ENCODE results near the gene USP6NL.

Gene USP6NL

GRCh38 chr10:11462071-11462470 is 149.4 kb downstream of the USP6NL start:
- TF ChIP-seq TAF1 (IDR thresholded peaks at IDR 0.05; ENCODE audit: borderline replicate concordance, insufficient read depth, low read length) (no peak), SIN3A (IDR thresholded peaks at IDR 0.05; ENCODE audit: borderline replicate concordance, insufficient read depth, low read length) (no peak), POLR2AphosphoS5 (IDR thresholded peaks at IDR 0.05; ENCODE audit: low read depth, low read length) (no peak), REST (IDR thresholded peaks at IDR 0.05; ENCODE audit: insufficient read depth in 1 of 2, low read depth in 2 of 2, low read length in 2 of 2) (no peak), FOXP2 (optimal IDR thresholded peaks at IDR 0.05; ENCODE audit: borderline replicate concordance, extremely low read depth, extremely low read length, insufficient read depth) (no peak)

- TF ChIP-seq REST (IDR thresholded peaks at IDR 0.05; ENCODE audit: insufficient read depth in 1 of 2, low read depth in 2 of 2, low read length in 2 of 2): no peak
- TF ChIP-seq FOXP2 (optimal IDR thresholded peaks at IDR 0.05; ENCODE audit: borderline replicate concordance, extremely low read depth, extremely low read length, insufficient read depth): no peak
- TF ChIP-seq SIN3A (IDR thresholded peaks at IDR 0.05; ENCODE audit: borderline replicate concordance, insufficient read depth, low read length): no peak
- TF ChIP-seq POLR2AphosphoS5 (IDR thresholded peaks at IDR 0.05; ENCODE audit: low read depth, low read length): no peak
- TF ChIP-seq TAF1 (IDR thresholded peaks at IDR 0.05; ENCODE audit: borderline replicate concordance, insufficient read depth, low read length): no peak
Observed at GRCh38 chr10:11457336-11457735, 154.1 kb downstream of the USP6NL start.

- TF ChIP-seq FOXP2 (optimal IDR thresholded peaks at IDR 0.05; ENCODE audit: borderline replicate concordance, extremely low read depth, extremely low read length, insufficient read depth): no peak
- no peak for TF ChIP-seq REST (IDR thresholded peaks at IDR 0.05; ENCODE audit: insufficient read depth in 1 of 2, low read depth in 2 of 2, low read length in 2 of 2)
- no peak for TF ChIP-seq POLR2AphosphoS5 (IDR thresholded peaks at IDR 0.05; ENCODE audit: low read depth, low read length)
- no peak for TF ChIP-seq TAF1 (IDR thresholded peaks at IDR 0.05; ENCODE audit: borderline replicate concordance, insufficient read depth, low read length)
- TF ChIP-seq SIN3A (IDR thresholded peaks at IDR 0.05; ENCODE audit: borderline replicate concordance, insufficient read depth, low read length): no peak
Observed at GRCh38 chr10:11454958-11455566, 156.4 kb downstream of the USP6NL start.

- TF ChIP-seq TAF1 (IDR thresholded peaks at IDR 0.05; ENCODE audit: borderline replicate concordance, insufficient read depth, low read length): no peak
- TF ChIP-seq POLR2AphosphoS5 (IDR thresholded peaks at IDR 0.05; ENCODE audit: low read depth, low read length): no peak
- no peak for TF ChIP-seq SIN3A (IDR thresholded peaks at IDR 0.05; ENCODE audit: borderline replicate concordance, insufficient read depth, low read length)
- TF ChIP-seq FOXP2 (optimal IDR thresholded peaks at IDR 0.05; ENCODE audit: borderline replicate concordance, extremely low read depth, extremely low read length, insufficient read depth): no peak
- TF ChIP-seq REST (IDR thresholded peaks at IDR 0.05; ENCODE audit: insufficient read depth in 1 of 2, low read depth in 2 of 2, low read length in 2 of 2): no peak
Observed at GRCh38 chr10:11454160-11454559, 157.3 kb downstream of the USP6NL start.

Data from PFSK-1 (cell line).